Transverse colon (tissue), 4 donors: ENCODE measurements around the gene AOC1. TPM values are rescaled to one million over a fixed set of nuclear protein-coding genes. Genes with fewer than 3 reads are reported as not detected.

Source experiments
- DNase-seq: peaks from one replicate; pipeline ENCODE4 v3.0.0-alpha.2; 2019
- H3K27ac ChIP-seq, 4 donors: fragments of 200-600 bp; sonication (generic); 2 replicates each; pipeline ENCODE4 v1.5.1; 2016 to 2018; ENCODE audit warnings: inconsistent platforms in 4 of 4
- H3K27me3 ChIP-seq: fragments of 200-600 bp; sonication (generic); 2 replicates; pipeline ENCODE4 v1.5.1; 2017; ENCODE audit warnings: inconsistent platforms
- H3K36me3 ChIP-seq, 4 donors: fragments of 200-600 bp; sonication (generic); 2 replicates each; pipeline ENCODE4 v1.5.1; 2017 to 2019; ENCODE audit warnings: inconsistent platforms in 4 of 4
- H3K4me1 ChIP-seq, 4 donors: fragments of 200-600 bp; sonication (generic); 2 replicates each; pipeline ENCODE4 v1.5.1; 2017 to 2020; ENCODE audit warnings: inconsistent platforms in 4 of 4
- H3K4me3 ChIP-seq, 4 donors: fragments of 200-600 bp; sonication (generic); 1 replicate in 1 of 4; 2 replicates in 3 of 4; pipeline versions ENCODE4 v1.5.1 to v1.6.1; 2017 to 2019; ENCODE audit warnings: inconsistent platforms in 4 of 4
- H3K9me3 ChIP-seq, 2 donors: fragments of 200-600 bp; sonication (generic); 2 replicates each; pipeline ENCODE4 v1.5.1; 2017 to 2019; ENCODE audit warnings: inconsistent platforms in 2 of 2
- CTCF ChIP-seq, 5 experiments: fragments of 200-600 bp in 3 of 5; fragments of 450-650 bp in 2 of 5; sonication (generic) in 3 of 5; IDR thresholded peaks; 1 replicate in 2 of 5; 2 replicates in 3 of 5; pipeline ENCODE4 v1.5.1; 2016 to 2017; ENCODE audit warnings: antibody characterized with exemption in 5 of 5, inconsistent platforms in 3 of 5, mild to moderate bottlenecking in 2 of 5, moderate library complexity in 1 of 5
- EP300 ChIP-seq: sonication (generic); formaldehyde crosslinking; IDR thresholded peaks from one replicate; pipeline ENCODE4 v1.6.1; 2017; ENCODE audit warnings: antibody characterized with exemption, low read depth
- POLR2A ChIP-seq: fragments of 450-650 bp; IDR thresholded peaks from one replicate; pipeline ENCODE4 v1.6.1; 2016; ENCODE audit warnings: antibody characterized with exemption, mild to moderate bottlenecking, moderate library complexity
- POLR2AphosphoS5 ChIP-seq, 3 donors: sonication (generic); formaldehyde crosslinking; IDR thresholded peaks; one replicate each; pipeline ENCODE4 v1.6.1; 2016; ENCODE audit warnings: antibody characterized with exemption in 3 of 3
- WGBS, 2 donors: methylation state at CpG; one replicate each; pipeline ENCODE4 v1.1.5; 2018; ENCODE audit warnings: low coverage in 1 of 2; 5-methylcytosine and 5-hydroxymethylcytosine counted together
- in situ Hi-C, 4 donors: fragments of 200-750 bp; cut with MboI; loops; one replicate each; pipeline versions ENCODE4 v1.15.0 to v1.15.1; 2017; ENCODE audit warnings: low sequenced_read_pairs in 3 of 4, low pct_ligation_motif_present in 1 of 4, low pct_unique_long_range_greater_than_20kb in 1 of 4
- intact Hi-C: fragments of 100-400 bp; cut with DNase I; formaldehyde crosslinking; loops from one replicate; pipeline ENCODE4 v1.15.1; 2023; ENCODE audit warnings: low total_unique reads
- total RNA-seq, 4 donors: library from RNA; depleted of rRNA; stranded (reverse); fragments of >200 nt; gene quantifications; one replicate each; pipeline ENCODE4 v1.1.0, GENCODE V29; 2016

Gene AOC1
- total RNA-seq, 4 donors from 2014 or later = 143 to 687 (median 427) TPM

- H3K27ac ChIP-seq = no peak overlapping the region
- in situ Hi-C loops = no loop called here
- H3K27me3 ChIP-seq = no peaks in the 10 kb centered on the region
- peaks cover 0 to 8% of the 10 kb centered on the region in 2 donors for H3K9me3 ChIP-seq
- intact Hi-C loops = no loop called here
- no peak for DNase-seq
- no peaks in the 10 kb centered on the region for H3K36me3 ChIP-seq
- H3K4me3 ChIP-seq = no peak overlapping the region
- no peaks in the 10 kb centered on the region for H3K4me1 ChIP-seq
- WGBS, 2 donors = 63 to 82% methylated on average over 2 of the region's 2 CpGs
- TF ChIP-seq EP300 (no peak), POLR2A (no peak)
Measured at GRCh38 chr7:150818971-150819370, 33.3 kb upstream of the AOC1 start.

- peaks cover 0 to under 1% (median 0%) of the 10 kb centered on the region in 4 donors for H3K4me1 ChIP-seq
- H3K4me3 ChIP-seq = no peak overlapping the region
- no peak for DNase-seq
- no peaks in the 10 kb centered on the region for H3K36me3 ChIP-seq
- in situ Hi-C loops (no loop called here), intact Hi-C loops (no loop called here)
- H3K27ac ChIP-seq = peak overlapping the region in 1 of 4 donors; percentile 27
- TF ChIP-seq POLR2A (no peak), EP300 (no peak), POLR2AphosphoS5 (IDR thresholded peaks at IDR 0.05) (no peak), CTCF (IDR thresholded peaks at IDR 0.05) (no peak)
- no peaks in the 10 kb centered on the region for H3K27me3 ChIP-seq
- WGBS, 2 donors = 62 to 75% methylated on average over 3 to 5 of the region's 5 CpGs
- peaks cover 0 to 8% of the 10 kb centered on the region in 2 donors for H3K9me3 ChIP-seq
Measured at GRCh38 chr7:150820148-150820547, 32.2 kb upstream of the AOC1 start.

- H3K27ac ChIP-seq = peak overlapping the region in 1 of 4 donors; percentile 27
- peaks cover 0 to 6% (median 4%) of the 10 kb centered on the region in 4 donors for H3K4me1 ChIP-seq
- no peak overlapping the region for H3K4me3 ChIP-seq
- 66 to 80% methylated on average over 3 to 7 of the region's 7 CpGs for WGBS, 2 donors
- peaks cover 0 to 8% of the 10 kb centered on the region in 2 donors for H3K9me3 ChIP-seq
- DNase-seq = no peak
- intact Hi-C loops = no loop called here
- H3K27me3 ChIP-seq = no peaks in the 10 kb centered on the region
- in situ Hi-C loops = no loop called here
- TF ChIP-seq POLR2AphosphoS5 (IDR thresholded peaks at IDR 0.05) (no peak), EP300 (no peak), POLR2A (no peak), CTCF (IDR thresholded peaks at IDR 0.05) (no peak)
- H3K36me3 ChIP-seq = no peaks in the 10 kb centered on the region
Measured at GRCh38 chr7:150820578-150821198, 31.6 kb upstream of the AOC1 start.

- Histone ChIP-seq H3K27ac (no peak overlapping the region), H3K4me3 (no peak overlapping the region), H3K27me3 (no peaks in the 10 kb centered on the region), H3K9me3 (no peaks in the 10 kb centered on the region), H3K4me1 (peaks cover 5 to 22% (median 20%) of the 10 kb centered on the region in 4 donors), H3K36me3 (no peaks in the 10 kb centered on the region)
- intact Hi-C loops = no loop called here
- in situ Hi-C loops = no loop called here
- DNase-seq = no peak
- 80 to 88% methylated on average over 7 to 8 of the region's 8 CpGs for WGBS, 2 donors
- no peak for TF ChIP-seq POLR2AphosphoS5 (IDR thresholded peaks at IDR 0.05)
- TF ChIP-seq POLR2A = no peak
- no peak for TF ChIP-seq EP300
- no peak for TF ChIP-seq CTCF (IDR thresholded peaks at IDR 0.05)
Measured at GRCh38 chr7:150823043-150823442, 29.3 kb upstream of the AOC1 start.
